Measurements from ENCODE around the gene EIF2D.

- TF ChIP-seq GATA2 (IDR thresholded peaks at IDR 0.05; ENCODE audit: low read depth, low read length): no peak
- no peak for TF ChIP-seq GATA3 (IDR thresholded peaks at IDR 0.05; ENCODE audit: low read depth, low read length)
Measured at GRCh38 chr1:206651958-206652890, 40.0 kb upstream of the EIF2D start.
